K562 (cell line): ENCODE measurements around the gene DESI1. TPM values are rescaled to one million over a fixed set of nuclear protein-coding genes. Genes with fewer than 3 reads are reported as not detected.

Experiments used
- ATAC-seq: fragments of 200-7000 bp; cut with Tn5 transposase; 3 replicates; pipeline ENCODE4 v1.9.1; 2020; ENCODE audit warnings: moderate library complexity
- BruUV-seq: library from RNA; stranded (reverse); fragments of 400-500 nt; replicated peaks from 2 replicates; lab custom pipeline; 2021; lab: Mats Ljungman, UMichigan
- CTCF ChIA-PET: fragments of 300-600 bp; formaldehyde crosslinking; extraction: SDS; loops from one replicate; lab custom pipeline; 2021; ENCODE audit warnings: low intra/inter-chr PET ratio; lab: Yijun Ruan, JAX
- POLR2A ChIA-PET: fragments of 300-600, 350-650 bp; sonication (Branson Sonifier 250); formaldehyde crosslinking; extraction: SDS; loops from one replicate; lab custom pipeline; 2021; ENCODE audit warnings: antibody characterized with exemption, inconsistent platforms; lab: Yijun Ruan, JAX
- DNase-seq, 4 experiments: peaks; one replicate each; pipeline versions ENCODE4 v3.0.0 to v3.0.0-alpha.2; 2011 to 2018; ENCODE audit warnings: low spot score in 3 of 4, mixed read lengths in 3 of 4; ENCODE audit errors: extremely low read depth in 1 of 4
- FAIRE-seq: peaks from 2 replicates; lab custom pipeline; 2011; peaks lifted over from hg19 to GRCh38; lab: Jason Lieb, UNC
- H2AFZ ChIP-seq: 2 replicates; pipeline ENCODE4 v1.6.0; 2011; ENCODE audit warnings: low read depth, low read length, control low read depth, inconsistent platforms
- H3K27ac ChIP-seq: fragments of 200-600 bp; 3 replicates; pipeline ENCODE4 v1.8.0; 2011; ENCODE audit warnings: low read depth, mild to moderate bottlenecking, control low read depth, inconsistent platforms, low read length, moderate library complexity, mixed read lengths; ENCODE audit errors: extremely low read depth
- H3K27me3 ChIP-seq, 2 experiments: fragments of 300-600 bp in 1 of 2; 2 replicates in 1 of 2; 3 replicates in 1 of 2; pipeline versions ENCODE4 v1.6.0 to v1.8.0; 2011; ENCODE audit warnings: inconsistent platforms in 2 of 2, low read length in 2 of 2, mild to moderate bottlenecking in 1 of 2, mixed read lengths in 1 of 2, moderate library complexity in 1 of 2; ENCODE audit not compliant: control insufficient read depth in 2 of 2, insufficient read depth in 2 of 2
- H3K36me3 ChIP-seq: fragments of 300-600 bp; 3 replicates; pipeline ENCODE4 v1.8.0; 2011; ENCODE audit warnings: mild to moderate bottlenecking, low read length, inconsistent platforms; ENCODE audit not compliant: control insufficient read depth, insufficient read depth
- H3K4me1 ChIP-seq, 2 experiments: fragments of 200-600 bp in 1 of 2; replicated peaks in 1 of 2; 2 replicates in 1 of 2; 3 replicates in 1 of 2; pipeline versions ENCODE4 v1.5.1 to v1.8.0; 2011; ENCODE audit warnings: inconsistent platforms in 2 of 2, low read length in 2 of 2, mild to moderate bottlenecking in 1 of 2, mixed read lengths in 1 of 2, moderate library complexity in 1 of 2; ENCODE audit not compliant: control insufficient read depth in 2 of 2, insufficient read depth in 2 of 2
- H3K4me2 ChIP-seq: 2 replicates; pipeline ENCODE4 v1.6.1; 2011; ENCODE audit warnings: low read length, control low read depth, inconsistent platforms, mixed read lengths; ENCODE audit not compliant: insufficient read depth
- H3K4me3 ChIP-seq: fragments of 200-600 bp; sonication (generic), shearing (Covaris generic); 2 replicates; pipeline ENCODE4 v1.5.1; 2016; ENCODE audit warnings: control low read depth, inconsistent platforms
- H3K79me2 ChIP-seq: fragments of 200-600 bp; 3 replicates; pipeline ENCODE4 v1.8.0; 2011; ENCODE audit warnings: low read length, inconsistent platforms; ENCODE audit not compliant: control insufficient read depth, insufficient read depth
- H3K9ac ChIP-seq, 2 experiments: 2 replicates each; pipeline versions ENCODE4 v1.6.0 to v1.6.1; 2011; ENCODE audit warnings: low read depth in 2 of 2, low read length in 2 of 2, control low read depth in 1 of 2, inconsistent platforms in 1 of 2, mild to moderate bottlenecking in 1 of 2, mixed read lengths in 1 of 2; ENCODE audit not compliant: insufficient read depth in 1 of 2
- H3K9me1 ChIP-seq: one replicate; pipeline ENCODE4 v1.6.0; 2011; ENCODE audit warnings: inconsistent platforms, mild to moderate bottlenecking, low read length, moderate library complexity; ENCODE audit not compliant: control insufficient read depth, insufficient read depth
- H3K9me3 ChIP-seq: replicated peaks from 2 replicates; pipeline ENCODE4 v1.5.1; 2011; ENCODE audit warnings: low read depth, low read length, inconsistent platforms; ENCODE audit not compliant: control insufficient read depth, insufficient read depth
- H4K20me1 ChIP-seq: replicated peaks from 2 replicates; pipeline ENCODE4 v1.6.1; 2011; ENCODE audit warnings: low read length, inconsistent platforms, mixed read lengths; ENCODE audit not compliant: control insufficient read depth, insufficient read depth
- ATF6 ChIP-seq: sonication (generic); formaldehyde crosslinking; IDR thresholded peaks from 2 replicates; pipeline ENCODE4 v1.4.0; 2020; ENCODE audit warnings: mild to moderate bottlenecking, missing genetic modification reagents
- CHD2 ChIP-seq: IDR thresholded peaks from 2 replicates; pipeline ENCODE4 v1.6.1; 2011; ENCODE audit warnings: low read depth, low read length
- GATA2 ChIP-seq: sonication (generic); formaldehyde crosslinking; IDR thresholded peaks from 2 replicates; pipeline ENCODE4 v1.4.0; 2020; ENCODE audit warnings: mild to moderate bottlenecking, missing genetic modification reagents
- HEY1 ChIP-seq: fragments of 250-450 bp; sonication (Bioruptor Pico); IDR thresholded peaks from 2 replicates; pipeline ENCODE4 v1.5.0; 2020; ENCODE audit warnings: mild to moderate bottlenecking, moderate library complexity, borderline replicate concordance
- HMGXB4 ChIP-seq: sonication (generic); formaldehyde crosslinking; IDR thresholded peaks from 2 replicates; pipeline ENCODE4 v1.8.1; 2023; ENCODE audit warnings: mild to moderate bottlenecking, missing genetic modification reagents
- ZNF79 ChIP-seq: fragments of 250-450 bp; sonication (Bioruptor Pico); IDR thresholded peaks from 2 replicates; pipeline ENCODE4 v1.4.0; 2020; ENCODE audit warnings: low read depth, mild to moderate bottlenecking, moderate library complexity
- WGBS: fragments of 100-300 bp; shearing (Covaris generic); methylation state at CpG from one replicate; pipeline ENCODE4 v1.1.6; 2016; ENCODE audit warnings: low coverage, mixed read lengths; ENCODE audit not compliant: insufficient coverage; ENCODE audit errors: missing lambda C conversion rate; 5-methylcytosine and 5-hydroxymethylcytosine counted together
- in situ Hi-C: fragments of 300-500 bp; cut with MboI; formaldehyde crosslinking; loops from 4 replicates; pipeline ENCODE4 v1.15.0; 2018; ENCODE audit warnings: inconsistent platforms, mixed read lengths
- intact Hi-C: fragments of 100-400 bp; cut with micrococcal nuclease; formaldehyde crosslinking; loops from 2 replicates; pipeline ENCODE4 v1.14.2; 2022
- polyA plus RNA-seq, 8 experiments: library from polyadenylated mRNA; depleted of rRNA in 4 of 8; stranded (reverse) in 5 of 8; unstranded in 3 of 8; fragments of >200 nt; fragmentation: Nextera tagmentation in 2 of 8; fragmentation: Illumina TruSeq in 1 of 8; extraction: Ambion mirVana in 2 of 8; extraction: Trizol in 1 of 8; gene quantifications; 2 replicates each; pipeline versions ENCODE4 v1.2.1 to v1.2.3, GENCODE V29; 2011 to 2014; ENCODE audit warnings: inconsistent platforms in 1 of 8, missing spikeins in 1 of 8
- total RNA-seq, 7 experiments: library from RNA; depleted of rRNA in 6 of 7; stranded (reverse); fragments of >200 nt in 6 of 7; fragmentation: Illumina TruSeq in 2 of 7; extraction: Trizol in 2 of 7; gene quantifications; 2 replicates each; pipeline versions ENCODE4 v1.2.1 to v1.2.3, GENCODE V29; 2011 to 2021; ENCODE audit warnings: low replicate concordance in 1 of 7

Gene DESI1
- total and polyA plus RNA-seq, 9 of the 15 experiments (the other 6 are each of a cell fraction or from before 2014, with no cell fraction given) = 7.2 to 45.9 (median 29.8) TPM

GRCh38 chr22:41612603-41613306 lies 8.1 kb downstream of the DESI1 start (continued):
- TF ChIP-seq CHD2 (no peak), GATA2 (no peak), ZNF79 (CRISPR knock-in tag) (no peak)

- H3K9ac ChIP-seq = peak overlapping the region in 1 of 2 experiments; percentile 45; a peak in 2 of 4 replicates
- TF ChIP-seq ATF6 (CRISPR knock-in tag) = no peak
- TF ChIP-seq HEY1 (CRISPR knock-in tag) = no peak
- TF ChIP-seq HMGXB4 (CRISPR knock-in tag) = no peak
- TF ChIP-seq, all 486 proteins: peak for 0
- peaks cover 42% of the 10 kb centered on the region; the same call in 2 of the 3 replicates for H3K36me3 ChIP-seq
- H4K20me1 ChIP-seq = no peaks in the 10 kb centered on the region
- no peak for ATAC-seq
- in situ Hi-C loops = no loop called here
- H3K27ac ChIP-seq = no peak overlapping the region
- H3K27me3 ChIP-seq = no peaks in the 10 kb centered on the region
- peaks cover 17 to 19% of the 10 kb centered on the region in 2 experiments; a peak in 4 of 5 replicates for H3K4me1 ChIP-seq
- no peak overlapping the region for H3K4me3 ChIP-seq
- no peak overlapping the region for H3K4me2 ChIP-seq
- ChIA-PET POLR2A (interaction anchor here (0.9 to 1.0 kb wide), 2 partner anchors 12 kb away, joined by 3 to 4 read pairs; partner anchors contain the start of gene DESI1), CTCF (no interaction called here)
- BruUV-seq = no TSS peak
- 86% methylated on average over 2 of the region's 3 CpGs for WGBS
- intact Hi-C loops = no loop called here
- no peak for FAIRE-seq
- no peak overlapping the region for H2AFZ ChIP-seq
- DNase-seq = no peak
- H3K9me3 ChIP-seq = no peaks in the 10 kb centered on the region
- H3K79me2 ChIP-seq = no peaks in the 10 kb centered on the region
- H3K9me1 ChIP-seq = no peaks in the 10 kb centered on the region
Observed at GRCh38 chr22:41608386-41608785, 12.5 kb downstream of the DESI1 start.
